ENCODE measurements around the gene CCDC188.

DNA sequence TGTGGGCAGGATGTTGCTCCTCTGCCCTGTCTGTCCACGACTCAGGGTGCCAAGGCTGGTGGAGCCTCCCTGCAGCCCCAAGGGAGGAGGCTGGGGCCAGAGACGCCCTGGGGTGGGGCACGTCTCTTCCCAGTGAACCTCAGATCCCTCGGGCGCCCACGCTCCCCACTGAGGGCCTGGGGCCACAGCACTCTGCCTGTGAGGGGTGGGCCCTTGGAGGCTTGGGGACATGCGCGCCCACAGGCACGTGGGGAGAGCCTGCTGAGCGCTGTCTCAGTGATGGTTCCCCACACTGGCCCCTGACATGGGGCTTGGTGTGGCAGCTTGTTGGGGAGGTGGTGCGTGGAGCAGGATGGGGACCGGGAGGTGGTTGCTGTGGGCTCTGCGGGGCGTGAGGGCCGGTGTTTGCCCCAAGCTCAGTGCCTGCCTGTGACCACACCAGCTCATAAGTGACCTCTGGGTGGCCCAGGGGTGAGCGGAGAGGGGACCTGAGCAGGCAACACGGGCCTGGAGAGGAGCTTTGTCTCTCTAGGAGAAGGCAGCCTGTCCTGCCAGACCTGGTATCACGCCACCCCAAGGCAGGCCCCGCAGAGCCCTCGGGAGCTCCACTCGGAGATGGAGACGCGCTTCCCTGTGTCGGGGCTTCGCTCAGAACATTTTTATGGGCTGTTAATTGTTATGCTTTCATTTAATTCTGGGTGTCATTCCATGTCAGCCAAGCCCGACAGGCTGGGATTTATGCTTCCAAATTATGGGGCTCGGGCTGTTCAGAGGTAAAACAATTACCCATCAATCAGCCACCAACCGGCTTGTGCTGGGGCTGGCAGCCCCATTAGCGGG is 27.4 kb upstream of the CCDC188 start:
- TF ChIP-seq, protein P1, sequence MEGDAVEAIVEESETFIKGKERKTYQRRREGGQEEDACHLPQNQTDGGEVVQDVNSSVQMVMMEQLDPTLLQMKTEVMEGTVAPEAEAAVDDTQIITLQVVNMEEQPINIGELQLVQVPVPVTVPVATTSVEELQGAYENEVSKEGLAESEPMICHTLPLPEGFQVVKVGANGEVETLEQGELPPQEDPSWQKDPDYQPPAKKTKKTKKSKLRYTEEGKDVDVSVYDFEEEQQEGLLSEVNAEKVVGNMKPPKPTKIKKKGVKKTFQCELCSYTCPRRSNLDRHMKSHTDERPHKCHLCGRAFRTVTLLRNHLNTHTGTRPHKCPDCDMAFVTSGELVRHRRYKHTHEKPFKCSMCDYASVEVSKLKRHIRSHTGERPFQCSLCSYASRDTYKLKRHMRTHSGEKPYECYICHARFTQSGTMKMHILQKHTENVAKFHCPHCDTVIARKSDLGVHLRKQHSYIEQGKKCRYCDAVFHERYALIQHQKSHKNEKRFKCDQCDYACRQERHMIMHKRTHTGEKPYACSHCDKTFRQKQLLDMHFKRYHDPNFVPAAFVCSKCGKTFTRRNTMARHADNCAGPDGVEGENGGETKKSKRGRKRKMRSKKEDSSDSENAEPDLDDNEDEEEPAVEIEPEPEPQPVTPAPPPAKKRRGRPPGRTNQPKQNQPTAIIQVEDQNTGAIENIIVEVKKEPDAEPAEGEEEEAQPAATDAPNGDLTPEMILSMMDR (IDR thresholded peaks at IDR 0.05; ENCODE audit: low read depth, low read length), result no peak
- no peak for TF ChIP-seq EZH2phosphoT487 (IDR thresholded peaks at IDR 0.05; ENCODE audit: low read depth)
